HG02943 (cell line): ENCODE measurements around the gene PROCA1.
"Not testable (repeated sequence)": the region's sequence is repeated elsewhere in the genome, so short reads cannot be mapped to it uniquely, and the experiment has no call there.

ENCODE experiments used
- ATAC-seq: cut with Tn5 transposase; IDR thresholded peaks from one replicate; pipeline ENCODE4 v1.9.1; 2021; ENCODE audit warnings: mild to moderate bottlenecking, low read depth, moderate library complexity; ENCODE audit not compliant: unreplicated experiment

Gene PROCA1

DNA sequence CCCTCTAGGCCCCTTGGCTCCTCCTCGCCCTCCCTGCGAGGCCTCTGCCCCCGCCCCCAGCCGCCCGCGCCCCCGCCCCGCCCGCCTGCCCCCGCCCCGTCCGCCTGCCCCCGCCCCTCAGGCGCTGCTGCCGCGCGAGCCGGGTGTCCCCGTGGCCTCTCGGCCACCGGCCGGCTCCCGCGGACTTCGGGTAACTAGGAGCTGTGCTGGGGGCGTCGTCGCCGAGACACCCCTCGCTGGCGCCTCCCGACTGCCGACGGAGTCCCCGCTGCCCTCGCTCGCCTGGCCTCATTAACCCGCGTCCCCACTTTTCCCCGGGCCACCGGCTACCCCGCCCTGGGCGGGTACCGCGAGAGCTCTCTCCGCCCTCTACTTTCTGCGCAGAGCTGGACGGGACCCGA lies 14.5 kb upstream of the PROCA1 start, which contains the start of gene TLCD1:
Gene TLCD1 (minus strand): TSS at position 8 of the 401 bp plus-strand sequence. CDS start 136 bp downstream, outside the sequence.
- ATAC-seq: no peak

DNA sequence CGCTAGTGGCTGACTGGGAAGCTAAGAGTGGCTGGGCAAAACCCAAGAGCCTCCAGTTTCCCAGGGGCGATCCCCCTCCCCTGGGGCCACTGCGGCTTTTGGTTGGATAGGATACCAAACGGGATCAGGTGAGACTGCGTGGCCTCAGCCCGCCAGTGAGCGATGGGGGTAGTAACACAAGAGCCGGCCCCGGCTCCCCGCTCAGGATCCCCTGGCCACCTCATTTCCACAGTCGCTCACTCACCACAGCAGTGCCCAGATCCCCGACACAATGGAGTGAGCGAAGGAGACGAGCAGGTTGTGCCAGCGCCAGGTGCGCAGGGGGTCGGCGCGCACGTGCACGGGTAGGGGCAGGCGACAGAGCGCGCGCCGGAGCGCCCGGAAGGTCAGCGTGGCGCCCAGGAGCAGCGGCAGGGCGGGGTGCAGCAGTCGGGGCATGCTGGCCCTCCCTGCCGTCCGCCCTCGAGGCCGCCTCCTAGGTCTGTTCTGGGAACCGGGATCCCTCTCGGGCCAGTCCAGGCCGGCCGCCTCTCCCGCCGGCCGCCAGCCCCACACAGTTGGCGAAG lies 14.1 kb upstream of the PROCA1 start:
- no peak for ATAC-seq

DNA sequence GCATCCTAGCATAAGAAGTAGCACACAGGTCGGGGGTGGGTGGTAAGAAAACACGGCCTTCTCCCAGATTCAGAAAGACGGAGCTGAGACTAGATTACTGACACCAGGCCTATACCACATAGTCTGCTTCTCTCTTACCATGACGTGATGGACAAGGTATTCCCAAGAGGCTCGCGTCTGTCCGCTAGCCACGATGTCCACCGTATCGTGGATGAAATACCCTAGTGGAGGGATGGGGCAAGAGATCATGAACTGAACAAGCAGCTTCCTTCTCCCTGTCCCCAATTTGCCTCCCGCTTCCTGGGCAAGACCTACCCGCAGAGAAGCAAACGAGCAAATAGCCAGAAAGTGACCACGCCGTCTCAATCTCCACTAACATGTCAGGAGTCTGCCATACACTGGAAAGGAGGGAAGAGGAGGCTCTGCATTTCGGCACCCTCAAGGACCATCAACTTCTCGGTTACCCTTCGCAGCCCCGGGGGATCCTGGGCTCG lies 13.5 kb upstream of the PROCA1 start:
- no peak for ATAC-seq

DNA sequence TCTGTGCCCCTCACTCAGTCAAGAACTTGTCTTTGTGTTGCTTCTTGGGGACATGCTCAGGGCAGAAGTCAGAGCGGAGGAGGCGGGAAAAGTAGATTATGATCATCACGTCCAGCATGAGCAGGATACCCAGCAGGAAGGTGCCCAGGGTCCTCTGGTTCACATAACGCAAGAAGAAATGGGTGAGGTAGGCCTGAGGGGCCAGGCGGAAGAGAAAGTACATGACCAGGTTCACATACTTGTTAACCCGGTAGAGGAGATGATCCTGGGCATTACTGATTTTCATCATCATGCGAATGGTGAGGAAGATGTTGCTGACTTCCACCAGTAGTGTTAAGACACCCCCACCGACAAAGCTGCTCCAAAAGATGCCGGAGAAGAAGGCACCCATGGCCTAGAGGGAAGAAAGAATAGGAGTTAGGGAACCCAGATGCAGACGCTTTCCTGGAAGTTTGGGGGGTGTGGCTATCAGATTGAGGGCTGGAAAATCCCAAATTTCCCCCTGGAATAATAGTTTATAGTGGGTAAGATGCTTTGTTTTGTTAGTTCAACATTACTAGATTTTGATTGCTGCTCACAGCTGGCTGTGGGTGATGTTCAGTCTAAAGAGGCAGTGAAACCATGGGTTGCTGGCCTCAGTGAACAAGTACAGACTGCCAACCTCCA lies 12.9 kb upstream of the PROCA1 start:
- no peak for ATAC-seq

DNA sequence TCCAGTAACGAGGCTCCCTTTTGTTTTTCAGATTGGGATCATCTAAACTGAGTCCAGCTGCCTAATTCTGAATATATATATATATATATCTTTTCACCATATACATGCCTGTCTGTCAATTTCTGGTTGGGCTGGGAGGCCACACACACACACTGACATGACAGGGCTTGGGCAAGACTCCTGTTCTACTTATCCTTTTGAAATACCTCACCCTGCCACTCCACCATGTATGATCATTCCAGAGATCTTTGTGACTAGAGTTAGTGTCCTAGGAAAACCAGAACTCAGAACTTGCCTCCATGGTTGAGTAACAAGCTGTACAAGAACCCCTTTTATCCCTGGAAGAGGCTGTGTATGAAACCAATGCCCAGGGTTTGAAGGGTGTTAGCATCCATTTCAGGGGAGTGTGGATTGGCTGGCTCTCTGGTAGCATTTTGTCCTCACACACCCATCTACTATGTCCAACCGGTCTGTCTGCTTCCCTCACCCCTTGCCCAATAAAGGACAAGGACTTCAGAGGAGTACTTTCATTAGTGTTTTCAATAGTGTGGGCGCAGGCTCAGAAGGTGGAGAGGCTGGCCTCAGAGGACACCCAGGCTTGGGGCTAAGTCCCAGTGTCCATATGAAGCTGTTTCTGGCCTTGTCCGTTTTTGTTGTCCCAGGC lies 12.3 kb upstream of the PROCA1 start:
- not testable (repeated sequence) for ATAC-seq

DNA sequence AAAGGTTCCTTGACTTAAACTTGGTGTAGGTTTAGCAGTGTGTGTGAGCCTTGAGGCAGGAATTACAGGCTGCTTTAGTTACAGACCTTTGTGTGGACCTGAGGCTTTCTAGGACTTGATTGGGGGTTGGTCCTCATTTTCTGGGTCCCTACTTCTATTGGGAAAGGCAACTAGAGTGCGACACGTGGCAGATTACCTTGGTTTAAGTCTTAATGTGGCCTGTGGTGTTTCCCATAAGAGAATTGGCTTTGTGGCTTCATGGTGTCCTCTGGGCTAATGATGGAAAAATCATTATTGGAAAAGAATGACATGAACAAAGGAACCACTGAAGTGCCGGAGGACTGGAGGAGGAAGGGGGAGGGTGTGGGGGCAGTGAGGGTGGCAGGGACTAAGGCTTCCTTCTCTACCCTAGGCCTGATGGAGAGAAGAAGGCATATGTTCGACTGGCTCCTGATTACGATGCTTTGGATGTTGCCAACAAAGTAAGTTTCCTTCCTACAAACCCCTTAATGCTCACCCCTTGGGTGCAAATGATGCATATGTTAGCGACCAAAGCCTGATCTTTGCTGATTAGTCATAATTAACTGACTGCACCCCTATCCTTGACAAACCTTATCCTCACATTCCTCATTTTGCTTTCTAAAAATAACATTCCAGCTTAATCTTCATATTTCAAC lies 11.6 kb upstream of the PROCA1 start:
- ATAC-seq: no peak

DNA sequence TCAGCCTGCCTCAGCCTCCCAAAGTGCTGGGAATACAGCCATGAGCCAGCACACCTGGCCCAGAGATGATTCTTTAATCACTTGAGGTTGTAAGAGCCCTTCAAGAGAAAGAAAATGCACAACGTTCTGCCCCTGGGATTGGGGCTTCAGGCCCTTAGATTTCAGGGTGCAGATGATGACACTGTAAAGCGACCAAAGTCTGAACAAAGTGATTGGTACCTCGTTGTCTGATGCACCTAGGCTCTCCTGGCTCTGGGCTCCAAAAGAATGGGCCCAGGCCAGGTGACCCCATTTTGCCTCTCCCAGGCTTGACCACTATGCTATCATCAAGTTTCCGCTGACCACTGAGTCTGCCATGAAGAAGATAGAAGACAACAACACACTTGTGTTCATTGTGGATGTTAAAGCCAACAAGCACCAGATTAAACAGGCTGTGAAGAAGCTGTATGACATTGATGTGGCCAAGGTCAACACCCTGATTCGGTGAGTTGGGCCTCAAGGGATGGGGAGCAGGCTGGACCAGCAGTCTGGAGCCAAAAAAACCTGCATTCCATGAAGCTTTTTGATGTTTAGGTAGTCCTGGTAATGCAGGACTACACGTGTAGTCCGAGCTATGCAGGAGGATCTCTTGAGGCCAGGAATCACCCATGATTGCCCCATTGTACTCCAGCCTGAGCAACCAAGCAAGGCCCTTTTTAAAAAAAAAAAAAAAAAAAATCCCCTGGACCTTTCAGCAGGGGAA lies 10.9 kb upstream of the PROCA1 start:
- no peak for ATAC-seq

DNA sequence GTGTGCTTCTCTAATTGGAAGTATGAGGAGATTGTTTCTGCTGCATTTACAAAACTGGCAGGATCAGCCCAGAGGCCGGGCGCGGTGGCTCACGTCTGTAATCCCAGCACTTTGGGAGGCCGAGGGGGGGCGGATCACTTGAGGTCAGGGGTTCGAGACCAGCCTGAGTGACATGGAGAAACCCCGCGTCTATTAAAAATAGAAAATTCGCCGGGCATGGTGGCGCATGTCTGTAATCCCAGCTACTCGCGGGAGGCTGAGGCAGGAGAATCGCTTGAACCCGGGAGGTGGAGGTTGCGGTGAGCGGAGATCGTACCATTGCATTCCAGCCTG lies 9.3 kb upstream of the PROCA1 start:
- not testable (repeated sequence) for ATAC-seq

DNA sequence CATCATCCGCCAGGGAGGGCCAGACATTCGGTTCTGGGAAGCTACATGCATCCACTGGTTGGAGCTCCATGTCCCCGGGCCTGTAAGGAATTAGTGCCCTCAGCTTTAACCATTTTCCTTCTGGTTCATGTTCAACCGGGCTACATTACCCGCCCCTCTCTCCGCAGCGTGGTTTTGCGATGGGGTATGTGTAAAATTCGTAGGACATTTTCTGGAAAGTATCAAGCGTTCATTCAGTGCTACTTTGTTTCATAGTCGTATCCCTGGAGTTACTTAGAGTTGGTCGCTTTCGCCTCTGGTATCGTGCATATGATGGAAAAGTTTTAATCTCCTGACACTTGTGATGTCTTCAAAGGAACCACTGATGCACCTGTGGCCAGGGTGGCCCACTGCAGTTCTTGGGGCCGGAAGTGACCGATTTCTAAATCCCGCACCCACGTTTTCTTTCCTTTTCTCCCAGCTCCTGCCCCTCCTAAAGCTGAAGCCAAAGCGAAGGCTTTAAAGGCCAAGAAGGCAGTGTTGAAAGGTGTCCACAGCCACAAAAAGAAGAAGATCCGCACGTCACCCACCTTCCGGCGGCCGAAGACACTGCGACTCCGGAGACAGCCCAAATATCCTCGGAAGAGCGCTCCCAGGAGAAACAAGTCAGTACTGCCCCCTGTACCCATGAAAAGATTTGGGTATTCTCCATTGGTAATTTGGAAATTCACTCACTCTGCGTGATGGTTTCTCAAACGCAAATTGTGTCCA lies 8.7 kb upstream of the PROCA1 start:
- ATAC-seq: no peak

DNA sequence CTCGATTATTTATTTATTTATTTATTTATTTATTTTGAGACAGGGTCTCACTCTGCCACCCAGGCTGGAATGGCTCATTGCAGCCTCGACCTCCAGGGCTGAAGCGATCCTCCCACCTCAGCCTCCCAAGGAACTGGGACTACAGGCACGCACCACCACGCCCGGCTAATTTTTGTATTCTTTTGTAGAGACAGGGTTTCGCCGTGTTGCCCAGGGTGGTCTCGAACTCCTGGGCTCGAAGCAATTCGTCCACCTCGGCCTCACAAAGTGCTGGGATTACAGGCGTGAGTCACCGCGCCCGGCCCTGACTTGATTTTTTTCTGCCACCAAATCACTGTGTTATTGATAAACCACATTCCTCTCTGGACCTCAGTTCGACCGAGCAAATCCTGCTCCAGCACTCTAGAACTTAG lies 7.3 kb upstream of the PROCA1 start:
- ATAC-seq: no peak

DNA sequence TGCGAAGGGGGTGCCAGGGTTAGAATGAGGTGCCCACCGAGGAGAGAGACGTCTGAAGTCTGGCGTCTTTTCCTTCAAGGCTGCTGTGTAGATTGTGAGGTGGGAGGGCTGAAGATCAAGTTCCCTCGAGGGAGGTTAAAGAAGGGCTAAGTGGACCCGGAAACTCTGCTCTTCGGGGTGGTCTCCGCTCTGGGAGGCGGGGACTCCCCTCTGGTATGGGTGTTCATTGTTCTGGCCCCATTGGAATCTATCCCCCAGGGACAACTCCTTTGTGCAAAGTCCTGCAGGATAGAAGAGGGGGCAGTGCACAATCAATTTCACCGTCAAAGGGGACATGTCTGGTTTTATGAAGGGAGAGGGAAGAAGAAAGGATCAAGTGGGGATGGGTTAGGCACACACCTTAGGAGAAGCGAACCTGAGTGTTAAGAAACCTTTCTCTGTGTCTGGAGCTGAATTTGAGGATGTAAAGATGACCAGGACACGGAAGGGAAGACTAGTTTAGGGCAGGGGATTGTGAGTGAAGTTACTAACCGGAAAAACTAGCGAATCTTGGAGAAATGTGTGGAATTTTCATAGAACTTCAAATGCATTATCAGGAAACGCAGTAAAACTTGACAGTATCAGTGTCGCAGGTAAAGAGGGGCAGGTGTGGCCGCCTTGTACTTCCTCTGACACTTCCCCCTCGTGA lies 6.8 kb upstream of the PROCA1 start:
- no peak for ATAC-seq

DNA sequence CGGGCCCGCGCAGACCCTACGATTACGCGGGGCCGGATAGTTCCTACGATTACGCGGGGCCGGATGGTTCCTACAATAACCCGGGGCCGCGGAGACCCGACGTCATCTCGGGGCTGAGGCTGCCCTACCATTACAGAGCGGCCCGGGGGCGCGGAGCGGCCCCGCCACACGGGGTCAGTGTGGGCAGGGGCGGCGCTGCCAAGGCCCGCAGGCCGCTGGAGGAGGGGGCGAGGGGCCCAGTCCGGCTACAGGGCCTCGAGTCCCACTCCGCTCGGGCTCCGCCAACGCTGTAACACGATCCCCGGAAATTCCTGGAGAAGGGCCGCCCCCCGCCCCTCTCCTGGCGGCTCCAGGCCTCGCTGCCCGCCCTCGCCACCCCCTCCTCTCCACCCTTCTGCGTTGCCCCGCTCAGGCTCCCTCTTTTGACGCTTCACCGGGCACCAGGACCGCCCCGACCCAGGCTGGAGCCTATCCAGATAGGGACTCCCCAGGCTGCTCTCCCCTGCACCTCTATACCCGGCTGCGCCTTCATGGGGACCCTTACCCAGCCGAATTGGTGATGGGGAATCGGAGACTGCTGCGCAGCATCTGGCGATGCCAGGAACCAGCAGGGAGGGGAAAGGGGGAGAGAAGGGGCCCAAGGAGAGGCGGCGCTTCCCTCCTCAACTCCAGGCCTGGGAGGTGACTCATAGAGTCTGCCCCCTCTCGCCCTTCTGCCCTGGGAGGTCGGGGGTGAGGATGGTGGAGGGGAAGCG lies 6.1 kb upstream of the PROCA1 start, which contains the start of gene RAB34:
Gene RAB34 (minus strand): TSS at position 291 of the 755 bp plus-strand sequence. CDS start 602 bp downstream, outside the sequence.
- no peak for ATAC-seq

DNA sequence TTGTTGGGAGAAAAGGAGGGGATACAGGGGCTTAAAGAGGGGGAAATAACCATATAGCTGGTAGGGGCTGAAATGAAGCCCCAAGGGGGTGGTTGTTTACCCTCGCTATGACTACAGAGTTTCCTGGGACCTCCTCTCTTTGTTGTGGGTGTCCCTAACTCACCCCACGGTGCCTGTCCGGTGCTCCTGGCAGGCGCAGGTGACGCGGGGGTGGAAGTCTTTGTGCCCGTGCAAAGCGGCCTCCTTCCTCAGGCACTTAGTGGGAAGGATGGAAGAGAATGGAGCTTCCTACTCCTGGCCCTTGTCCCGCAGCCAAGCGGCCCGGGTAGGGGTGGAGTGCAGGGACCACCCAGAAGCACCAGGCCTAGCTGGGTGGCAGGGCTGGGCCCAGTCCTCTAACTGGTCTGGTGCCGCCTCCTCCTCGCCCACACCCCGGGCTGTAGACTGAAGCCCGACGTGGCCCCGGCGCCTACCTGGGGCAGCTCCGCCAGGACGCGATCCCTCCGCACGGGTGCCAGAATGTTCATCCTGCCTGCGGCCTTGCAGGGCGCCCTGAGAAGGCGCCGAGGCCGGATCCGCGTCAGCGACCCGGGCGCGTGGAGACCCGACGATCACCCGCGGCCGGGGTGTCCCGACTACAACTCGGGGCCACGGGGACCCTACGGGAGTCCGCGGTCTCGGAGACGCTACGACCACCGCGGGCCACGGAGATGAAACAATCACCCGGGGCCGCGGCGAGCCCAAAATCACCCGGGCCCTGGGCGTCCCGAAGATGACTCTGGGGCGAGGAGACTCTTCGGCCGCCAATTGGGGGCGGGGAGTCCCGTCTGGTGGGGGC lies 5.3 kb upstream of the PROCA1 start:
- no peak for ATAC-seq

DNA sequence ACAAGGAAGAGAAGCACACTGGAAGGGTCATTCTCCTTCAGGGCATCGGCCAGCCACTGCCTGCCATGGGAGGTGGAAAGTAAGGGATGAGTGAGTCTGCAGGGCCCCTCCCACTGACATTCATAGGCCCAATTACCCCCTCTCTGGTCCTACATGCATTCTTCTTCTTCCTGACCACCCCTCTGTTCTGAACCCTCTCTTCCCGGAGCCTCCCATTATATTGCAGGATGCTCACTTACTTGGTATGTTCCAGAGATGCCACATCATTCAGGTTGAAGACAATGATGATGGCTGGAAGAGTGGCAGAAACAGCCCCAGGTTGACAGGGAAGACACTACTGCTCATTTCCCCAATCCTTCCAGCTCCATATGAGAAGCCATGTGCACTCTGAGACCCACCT lies 3.5 kb upstream of the PROCA1 start:
- no peak for ATAC-seq

DNA sequence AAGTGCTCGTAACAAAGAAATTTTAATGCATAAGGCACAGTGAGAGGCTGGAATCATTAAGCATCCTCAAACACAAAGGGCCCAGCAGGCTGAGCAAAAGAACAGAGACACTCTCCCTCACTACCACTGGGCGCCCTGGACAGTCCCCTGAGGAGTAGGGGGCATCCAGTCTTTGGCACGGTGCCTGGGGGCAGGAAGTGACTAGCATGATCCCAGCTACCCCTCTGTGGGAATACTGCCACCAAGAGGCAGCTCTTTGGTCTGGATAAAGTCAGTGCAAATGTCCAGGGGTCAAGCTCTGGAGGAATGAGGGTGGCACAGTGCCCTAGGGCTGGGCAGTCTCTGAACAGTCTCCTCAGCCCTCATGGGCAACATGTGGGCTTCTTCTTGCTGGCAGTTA lies 2.6 kb upstream of the PROCA1 start:
- ATAC-seq: no peak

DNA sequence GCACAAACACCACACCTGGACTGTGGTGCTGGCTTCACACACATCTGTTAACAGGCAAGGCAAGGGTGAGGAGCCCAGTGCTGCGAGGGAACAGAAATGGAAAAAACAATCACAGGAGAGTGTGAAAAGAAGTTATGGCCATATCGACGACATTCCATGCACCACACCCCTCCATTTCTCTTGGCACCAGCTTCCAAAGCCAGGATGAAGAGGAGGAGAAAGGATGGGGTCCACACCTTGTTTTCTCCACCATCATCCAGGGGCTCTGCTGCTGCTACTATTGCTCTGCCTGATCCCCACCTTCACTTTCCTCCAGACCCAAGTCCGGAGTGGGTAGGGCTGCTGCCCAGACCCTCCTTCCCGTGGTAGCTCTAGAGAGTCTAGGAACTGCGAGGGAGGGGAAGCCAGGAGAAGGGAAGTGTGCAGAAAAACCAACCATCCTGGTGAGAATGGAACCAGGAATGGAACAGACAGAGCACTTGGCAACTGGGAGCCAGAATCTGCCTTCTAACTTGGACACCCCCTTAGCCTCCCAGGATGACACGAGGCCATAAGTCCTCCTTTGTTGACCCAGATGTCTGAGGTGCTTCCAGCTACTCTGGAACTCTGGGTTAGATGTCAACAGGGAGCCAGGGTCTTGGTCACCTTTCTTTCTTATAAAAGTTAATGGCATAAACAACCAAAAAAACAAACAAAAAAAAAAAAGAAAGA lies 1.2 kb upstream of the PROCA1 start:
- ATAC-seq: no peak
